ENCODE measurements around the gene NSF.

NSF gene

DNA sequence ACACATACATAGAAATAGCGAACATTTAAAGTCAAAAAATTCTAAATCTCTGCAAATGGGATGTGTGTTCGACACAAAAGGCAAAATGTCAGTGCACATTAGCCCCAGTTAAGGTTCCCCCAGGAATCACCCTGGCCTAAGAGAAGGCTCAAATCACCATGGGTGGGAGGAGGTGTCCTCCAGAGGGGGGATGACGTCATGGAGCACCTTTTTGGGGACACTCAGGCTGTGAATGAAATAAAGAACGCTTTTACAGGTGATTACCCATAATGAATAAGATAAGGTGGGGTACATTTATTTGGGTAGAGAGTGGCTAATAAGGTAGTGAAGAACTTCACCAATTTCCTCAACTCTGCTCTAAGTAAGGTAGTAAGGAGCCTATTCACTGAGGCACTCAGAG is 201.6 kb downstream of the NSF start:
- no peak for TF ChIP-seq REST (IDR thresholded peaks at IDR 0.05; ENCODE audit: insufficient read depth in 1 of 2, low read depth in 2 of 2, low read length in 2 of 2)

- TF ChIP-seq POLR2AphosphoS5 (IDR thresholded peaks at IDR 0.05; ENCODE audit: low read depth, low read length) (no peak), REST (IDR thresholded peaks at IDR 0.05; ENCODE audit: insufficient read depth in 1 of 2, low read depth in 2 of 2, low read length in 2 of 2) (no peak), TAF1 (IDR thresholded peaks at IDR 0.05; ENCODE audit: borderline replicate concordance, insufficient read depth, low read length) (no peak), SIN3A (IDR thresholded peaks at IDR 0.05; ENCODE audit: borderline replicate concordance, insufficient read depth, low read length) (no peak), FOXP2 (optimal IDR thresholded peaks at IDR 0.05; ENCODE audit: borderline replicate concordance, extremely low read depth, extremely low read length, insufficient read depth) (no peak)
Observed at GRCh38 chr17:46793541-46793940, 203.1 kb downstream of the NSF start.

GRCh38 chr17:46794318-46794717 is 203.8 kb downstream of the NSF start:
- TF ChIP-seq TAF1 (IDR thresholded peaks at IDR 0.05; ENCODE audit: borderline replicate concordance, insufficient read depth, low read length): no peak
- TF ChIP-seq SIN3A (IDR thresholded peaks at IDR 0.05; ENCODE audit: borderline replicate concordance, insufficient read depth, low read length): no peak
- no peak for TF ChIP-seq POLR2AphosphoS5 (IDR thresholded peaks at IDR 0.05; ENCODE audit: low read depth, low read length)
- TF ChIP-seq FOXP2 (optimal IDR thresholded peaks at IDR 0.05; ENCODE audit: borderline replicate concordance, extremely low read depth, extremely low read length, insufficient read depth): no peak
- no peak for TF ChIP-seq REST (IDR thresholded peaks at IDR 0.05; ENCODE audit: insufficient read depth in 1 of 2, low read depth in 2 of 2, low read length in 2 of 2)

- TF ChIP-seq REST (IDR thresholded peaks at IDR 0.05; ENCODE audit: insufficient read depth in 1 of 2, low read depth in 2 of 2, low read length in 2 of 2) (no peak), SIN3A (IDR thresholded peaks at IDR 0.05; ENCODE audit: borderline replicate concordance, insufficient read depth, low read length) (no peak), TAF1 (IDR thresholded peaks at IDR 0.05; ENCODE audit: borderline replicate concordance, insufficient read depth, low read length) (no peak), FOXP2 (optimal IDR thresholded peaks at IDR 0.05; ENCODE audit: borderline replicate concordance, extremely low read depth, extremely low read length, insufficient read depth) (no peak), POLR2AphosphoS5 (IDR thresholded peaks at IDR 0.05; ENCODE audit: low read depth, low read length) (no peak)
Observed at GRCh38 chr17:46795379-46795952, 205.0 kb downstream of the NSF start.

DNA sequence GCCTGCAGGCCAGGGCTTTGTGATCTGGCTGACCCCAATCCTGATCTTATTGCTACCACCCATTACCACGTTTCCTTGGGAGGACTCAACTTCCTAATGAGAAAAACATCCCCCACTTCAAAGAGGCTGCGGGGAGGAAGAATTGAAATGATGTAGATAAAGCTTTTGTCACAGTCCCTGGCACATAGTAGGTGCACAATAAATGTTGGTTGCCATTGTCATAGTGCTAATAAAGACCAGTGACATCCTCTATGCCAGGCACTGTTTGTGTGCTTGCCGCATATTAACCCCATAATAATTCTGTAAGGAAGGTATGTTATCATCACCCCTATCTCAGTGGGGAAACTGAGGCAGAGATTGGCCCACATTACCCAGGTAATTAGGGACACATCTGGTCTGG is 205.6 kb downstream of the NSF start:
- TF ChIP-seq POLR2AphosphoS5 (IDR thresholded peaks at IDR 0.05; ENCODE audit: low read depth, low read length): no peak
- TF ChIP-seq FOXP2 (optimal IDR thresholded peaks at IDR 0.05; ENCODE audit: borderline replicate concordance, extremely low read depth, extremely low read length, insufficient read depth): no peak
- TF ChIP-seq TAF1 (IDR thresholded peaks at IDR 0.05; ENCODE audit: borderline replicate concordance, insufficient read depth, low read length): no peak
- no peak for TF ChIP-seq REST (IDR thresholded peaks at IDR 0.05; ENCODE audit: insufficient read depth in 1 of 2, low read depth in 2 of 2, low read length in 2 of 2)
- TF ChIP-seq SIN3A (IDR thresholded peaks at IDR 0.05; ENCODE audit: borderline replicate concordance, insufficient read depth, low read length): no peak

All from PFSK-1 (cell line).